Measurements from ENCODE around the gene P2RX4.

GRCh38 chr12:121246893-121247557 is 37.1 kb downstream of the P2RX4 start:
- TF ChIP-seq CTCF (optimal IDR thresholded peaks at IDR 0.05 in 1 of 3, IDR thresholded peaks at IDR 0.05 in 1 of 3, conservative IDR thresholded peaks at IDR 0.05 in 1 of 3; ENCODE audit: extremely low read depth in 1 of 3, insufficient read depth in 2 of 3, low read length in 3 of 3) (no peak), EZH2 (IDR thresholded peaks at IDR 0.05; ENCODE audit: low read length) (no peak)

Data from keratinocyte (primary cell).